Breast epithelium (tissue), 3 donors: Measurements from ENCODE around the gene HSD3B7.

Experiments used
- POLR2A ChIP-seq: fragments of 450-650 bp; IDR thresholded peaks from one replicate; pipeline ENCODE4 v1.6.1; 2016; ENCODE audit warnings: antibody characterized with exemption, mild to moderate bottlenecking, moderate library complexity
- TF ChIP-seq, protein P1 (sequence below), 3 donors: fragments of 450-650 bp; IDR thresholded peaks; one replicate each; pipeline ENCODE4 v1.5.1; 2016 to 2017; ENCODE audit warnings: antibody characterized with exemption in 3 of 3, mild to moderate bottlenecking in 3 of 3, moderate library complexity in 3 of 3

DNA sequence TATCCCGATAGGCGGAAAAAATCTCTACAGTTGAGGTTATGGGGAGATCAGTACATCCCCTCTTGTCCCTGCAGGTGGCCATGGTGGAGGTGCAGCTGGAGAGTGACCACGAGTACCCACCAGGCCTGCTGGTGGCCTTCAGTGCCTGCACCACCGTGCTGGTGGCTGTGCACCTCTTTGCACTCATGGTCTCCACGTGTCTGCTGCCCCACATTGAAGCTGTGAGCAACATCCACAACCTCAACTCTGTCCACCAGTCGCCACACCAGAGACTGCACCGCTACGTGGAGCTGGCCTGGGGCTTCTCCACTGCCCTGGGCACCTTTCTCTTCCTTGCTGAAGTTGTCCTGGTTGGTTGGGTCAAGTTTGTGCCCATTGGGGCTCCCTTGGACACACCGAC, 31.9 kb upstream of the HSD3B7 start:
- TF ChIP-seq POLR2A = no peak
- TF ChIP-seq, protein P1, sequence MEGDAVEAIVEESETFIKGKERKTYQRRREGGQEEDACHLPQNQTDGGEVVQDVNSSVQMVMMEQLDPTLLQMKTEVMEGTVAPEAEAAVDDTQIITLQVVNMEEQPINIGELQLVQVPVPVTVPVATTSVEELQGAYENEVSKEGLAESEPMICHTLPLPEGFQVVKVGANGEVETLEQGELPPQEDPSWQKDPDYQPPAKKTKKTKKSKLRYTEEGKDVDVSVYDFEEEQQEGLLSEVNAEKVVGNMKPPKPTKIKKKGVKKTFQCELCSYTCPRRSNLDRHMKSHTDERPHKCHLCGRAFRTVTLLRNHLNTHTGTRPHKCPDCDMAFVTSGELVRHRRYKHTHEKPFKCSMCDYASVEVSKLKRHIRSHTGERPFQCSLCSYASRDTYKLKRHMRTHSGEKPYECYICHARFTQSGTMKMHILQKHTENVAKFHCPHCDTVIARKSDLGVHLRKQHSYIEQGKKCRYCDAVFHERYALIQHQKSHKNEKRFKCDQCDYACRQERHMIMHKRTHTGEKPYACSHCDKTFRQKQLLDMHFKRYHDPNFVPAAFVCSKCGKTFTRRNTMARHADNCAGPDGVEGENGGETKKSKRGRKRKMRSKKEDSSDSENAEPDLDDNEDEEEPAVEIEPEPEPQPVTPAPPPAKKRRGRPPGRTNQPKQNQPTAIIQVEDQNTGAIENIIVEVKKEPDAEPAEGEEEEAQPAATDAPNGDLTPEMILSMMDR (IDR thresholded peaks at IDR 0.05) = no peak
